Lower leg skin (tissue), 3 donors: ENCODE data around the gene PLA2G7.

Experiments
- CTCF ChIP-seq, 3 donors: fragments of 450-650 bp; IDR thresholded peaks; one replicate each; pipeline ENCODE4 v1.5.1; 2016; ENCODE audit warnings: antibody characterized with exemption in 3 of 3, mild to moderate bottlenecking in 3 of 3, moderate library complexity in 2 of 3
- POLR2A ChIP-seq, 2 donors: fragments of 450-650 bp; IDR thresholded peaks; one replicate each; pipeline ENCODE4 v1.6.1; 2016 to 2017; ENCODE audit warnings: antibody characterized with exemption in 2 of 2, mild to moderate bottlenecking in 1 of 2, moderate library complexity in 1 of 2

GRCh38 chr6:46655803-46656202, 79.4 kb downstream of the PLA2G7 start:
- TF ChIP-seq POLR2A (IDR thresholded peaks at IDR 0.05) (no peak), CTCF (IDR thresholded peaks at IDR 0.05) (no peak)
